Lower lobe of right lung (tissue), 2 donors: ENCODE data around the gene ZNF605. TPM values are rescaled to one million over a fixed set of nuclear protein-coding genes. Genes with fewer than 3 reads are reported as not detected.
A peak's percentile ranks its signal among the peaks of the same experiment; 100 is the strongest.

Experiments used
- ATAC-seq, 2 donors: fragments of 200-7000 bp; cut with Tn5 transposase; one replicate each; pipeline ENCODE4 v1.9.1; 2020 to 2022; ENCODE audit warnings: mild to moderate bottlenecking in 2 of 2, moderate library complexity in 2 of 2
- DNase-seq: peaks from one replicate; pipeline ENCODE4 v3.0.0-alpha.2; 2020
- H3K27ac ChIP-seq: fragments of 200-600 bp; one replicate; pipeline ENCODE4 v1.8.0; 2022
- H3K27me3 ChIP-seq: fragments of 200-600 bp; one replicate; pipeline ENCODE4 v1.8.0; 2022; ENCODE audit warnings: low read depth
- H3K36me3 ChIP-seq: fragments of 200-600 bp; one replicate; pipeline ENCODE4 v1.8.0; 2022; ENCODE audit warnings: mild to moderate bottlenecking
- H3K4me1 ChIP-seq: fragments of 200-600 bp; one replicate; pipeline ENCODE4 v1.8.0; 2022
- H3K4me3 ChIP-seq: fragments of 200-600 bp; one replicate; pipeline ENCODE4 v1.8.0; 2022; ENCODE audit warnings: mild to moderate bottlenecking
- H3K9me3 ChIP-seq: fragments of 200-600 bp; one replicate; pipeline ENCODE4 v1.8.0; 2022
- CTCF ChIP-seq: fragments of 200-600 bp; IDR thresholded peaks from one replicate; pipeline ENCODE4 v1.8.0; 2022; ENCODE audit warnings: antibody characterized with exemption, mild to moderate bottlenecking
- intact Hi-C: fragments of 100-400 bp; cut with DNase I; formaldehyde crosslinking; loops from one replicate; pipeline ENCODE4 v1.11.0; 2022
- total RNA-seq: library from RNA; stranded (reverse); fragmentation: NEBNext Ultra II Directional; extraction: Animal tissue kit (Norgen Biotek cat#: 25700); gene quantifications from one replicate; pipeline ENCODE4 v1.2.1, GENCODE V29; 2021
- donor health status: DM: no; HTN: yes; CAD: no; lungs with severe emphysema.

ZNF605 gene
- total RNA-seq, 1 donor from 2014 or later = 13.3 TPM

- Histone ChIP-seq H3K27ac (peak overlapping the region; percentile 94), H3K36me3 (no peaks in the 10 kb centered on the region), H3K4me1 (peaks cover 21% of the 10 kb centered on the region), H3K27me3 (no peaks in the 10 kb centered on the region), H3K4me3 (peak overlapping the region; percentile 88), H3K9me3 (peaks cover 18% of the 10 kb centered on the region)
- DNase-seq (no peak), ATAC-seq (peak; percentile 56 to 65)
- intact Hi-C loops = no loop called here
- TF ChIP-seq CTCF = no peak
Observed at GRCh38 chr12:132955094-132956010, 754 bp downstream of the ZNF605 start.

GRCh38 chr12:132954471-132955048 is 1.5 kb downstream of the ZNF605 start:
- peaks cover 21% of the 10 kb centered on the region for H3K4me1 ChIP-seq
- peak overlapping the region; percentile 88 for H3K4me3 ChIP-seq
- intact Hi-C loops = no loop called here
- no peaks in the 10 kb centered on the region for H3K36me3 ChIP-seq
- TF ChIP-seq CTCF = no peak
- peaks cover 22% of the 10 kb centered on the region for H3K9me3 ChIP-seq
- H3K27me3 ChIP-seq = no peaks in the 10 kb centered on the region
- peak overlapping the region; percentile 94 for H3K27ac ChIP-seq
- DNase-seq = no peak
- ATAC-seq = no peak

GRCh38 chr12:132953771-132954170 is 2.3 kb downstream of the ZNF605 start:
- no peak for ATAC-seq

GRCh38 chr12:132953163-132953425 is 3.0 kb downstream of the ZNF605 start:
- DNase-seq = no peak
- ATAC-seq = no peak
- H3K9me3 ChIP-seq = peaks cover 37% of the 10 kb centered on the region
- peaks cover 21% of the 10 kb centered on the region for H3K4me1 ChIP-seq
- H3K36me3 ChIP-seq = peaks cover 2% of the 10 kb centered on the region
- intact Hi-C loops = no loop called here
- H3K27me3 ChIP-seq = no peaks in the 10 kb centered on the region
- no peak for TF ChIP-seq CTCF
- H3K4me3 ChIP-seq = no peak overlapping the region
- H3K27ac ChIP-seq = no peak overlapping the region

More at GRCh38 chr12:132953771-132954170, 2.3 kb downstream of the ZNF605 start:
- TF ChIP-seq CTCF = no peak
- Histone ChIP-seq H3K36me3 (no peaks in the 10 kb centered on the region), H3K27me3 (no peaks in the 10 kb centered on the region), H3K4me3 (no peak overlapping the region), H3K4me1 (peaks cover 21% of the 10 kb centered on the region), H3K9me3 (peaks cover 30% of the 10 kb centered on the region), H3K27ac (no peak overlapping the region)
- no peak for DNase-seq
- intact Hi-C loops = no loop called here

- intact Hi-C loops = no loop called here
- TF ChIP-seq CTCF = no peak
- peaks cover 42% of the 10 kb centered on the region for H3K9me3 ChIP-seq
Observed at GRCh38 chr12:132952371-132953162, 3.5 kb downstream of the ZNF605 start.

More at GRCh38 chr12:132952371-132953162, 3.5 kb downstream of the ZNF605 start:
- no peak overlapping the region for H3K4me3 ChIP-seq
- ATAC-seq (no peak), DNase-seq (no peak)
- no peak overlapping the region for H3K27ac ChIP-seq
- H3K36me3 ChIP-seq = peaks cover 8% of the 10 kb centered on the region
- no peaks in the 10 kb centered on the region for H3K27me3 ChIP-seq
- H3K4me1 ChIP-seq = peaks cover 19% of the 10 kb centered on the region
